Measurements from ENCODE around the gene NMNAT2. TPM values are rescaled to one million over a fixed set of nuclear protein-coding genes. Genes with fewer than 3 reads are reported as not detected.

The NMNAT2 gene
- total RNA-seq, 3 donors from 2014 or later, result 0.29 to 2.4 (median 1.6) TPM

DNA sequence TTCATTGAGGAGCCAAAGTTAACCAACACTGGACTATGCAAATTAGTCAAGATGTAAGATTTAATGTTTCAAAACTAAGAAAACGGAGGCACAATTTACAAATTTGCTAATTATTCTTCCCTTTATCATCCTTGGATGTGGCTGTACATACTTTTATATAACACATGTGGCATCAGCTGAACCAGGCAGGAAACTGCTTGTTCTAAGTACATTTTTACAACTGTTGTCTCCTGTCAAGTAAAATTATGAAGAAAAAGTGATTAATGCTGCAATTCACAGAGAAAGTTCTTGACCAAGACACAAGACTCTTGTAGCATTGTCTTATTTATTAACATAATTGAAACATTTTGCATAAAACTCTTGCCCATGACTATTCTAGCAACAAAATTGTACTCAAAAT is 170.2 kb downstream of the NMNAT2 start:
- no peaks in the 10 kb centered on the region for H3K4me1 ChIP-seq
- TF ChIP-seq POLR2AphosphoS5 (IDR thresholded peaks at IDR 0.05) (no peak), POLR2A (IDR thresholded peaks at IDR 0.05) (no peak)
- TF ChIP-seq, protein P1, sequence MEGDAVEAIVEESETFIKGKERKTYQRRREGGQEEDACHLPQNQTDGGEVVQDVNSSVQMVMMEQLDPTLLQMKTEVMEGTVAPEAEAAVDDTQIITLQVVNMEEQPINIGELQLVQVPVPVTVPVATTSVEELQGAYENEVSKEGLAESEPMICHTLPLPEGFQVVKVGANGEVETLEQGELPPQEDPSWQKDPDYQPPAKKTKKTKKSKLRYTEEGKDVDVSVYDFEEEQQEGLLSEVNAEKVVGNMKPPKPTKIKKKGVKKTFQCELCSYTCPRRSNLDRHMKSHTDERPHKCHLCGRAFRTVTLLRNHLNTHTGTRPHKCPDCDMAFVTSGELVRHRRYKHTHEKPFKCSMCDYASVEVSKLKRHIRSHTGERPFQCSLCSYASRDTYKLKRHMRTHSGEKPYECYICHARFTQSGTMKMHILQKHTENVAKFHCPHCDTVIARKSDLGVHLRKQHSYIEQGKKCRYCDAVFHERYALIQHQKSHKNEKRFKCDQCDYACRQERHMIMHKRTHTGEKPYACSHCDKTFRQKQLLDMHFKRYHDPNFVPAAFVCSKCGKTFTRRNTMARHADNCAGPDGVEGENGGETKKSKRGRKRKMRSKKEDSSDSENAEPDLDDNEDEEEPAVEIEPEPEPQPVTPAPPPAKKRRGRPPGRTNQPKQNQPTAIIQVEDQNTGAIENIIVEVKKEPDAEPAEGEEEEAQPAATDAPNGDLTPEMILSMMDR (IDR thresholded peaks at IDR 0.05), result no peak
- H3K36me3 ChIP-seq, result no peaks in the 10 kb centered on the region
- DNase-seq (ENCODE audit: low spot score in 2 of 2), result no peak
- intact Hi-C loops (cut with DNase I; ENCODE audit: low total_unique reads), result no loop called here
- no peaks in the 10 kb centered on the region for H3K27me3 ChIP-seq
- no peak overlapping the region for H3K27ac ChIP-seq
- H3K4me3 ChIP-seq, result no peak overlapping the region
- H3K9me3 ChIP-seq, result no peaks in the 10 kb centered on the region

- Histone ChIP-seq H3K27me3 (no peaks in the 10 kb centered on the region), H3K4me1 (no peaks in the 10 kb centered on the region), H3K36me3 (no peaks in the 10 kb centered on the region), H3K9me3 (no peaks in the 10 kb centered on the region), H3K27ac (no peak overlapping the region), H3K4me3 (no peak overlapping the region)
- TF ChIP-seq POLR2AphosphoS5 (IDR thresholded peaks at IDR 0.05) (no peak), POLR2A (IDR thresholded peaks at IDR 0.05) (no peak)
- TF ChIP-seq, protein P1 (IDR thresholded peaks at IDR 0.05), result no peak
- no peak for DNase-seq (ENCODE audit: low spot score in 2 of 2)
- intact Hi-C loops (cut with DNase I; ENCODE audit: low total_unique reads), result no loop called here
Observed at GRCh38 chr1:183247484-183247883, 170.7 kb downstream of the NMNAT2 start.

GRCh38 chr1:183247066-183247465 is 171.1 kb downstream of the NMNAT2 start:
- Histone ChIP-seq H3K9me3 (no peaks in the 10 kb centered on the region), H3K36me3 (no peaks in the 10 kb centered on the region), H3K4me3 (no peak overlapping the region), H3K27me3 (no peaks in the 10 kb centered on the region), H3K4me1 (no peaks in the 10 kb centered on the region), H3K27ac (no peak overlapping the region)
- no peak for DNase-seq (ENCODE audit: low spot score in 2 of 2)
- no peak for TF ChIP-seq POLR2A (IDR thresholded peaks at IDR 0.05)
- no peak for TF ChIP-seq POLR2AphosphoS5 (IDR thresholded peaks at IDR 0.05)
- TF ChIP-seq, protein P1 (IDR thresholded peaks at IDR 0.05), result no peak
- intact Hi-C loops (cut with DNase I; ENCODE audit: low total_unique reads), result no loop called here

DNA sequence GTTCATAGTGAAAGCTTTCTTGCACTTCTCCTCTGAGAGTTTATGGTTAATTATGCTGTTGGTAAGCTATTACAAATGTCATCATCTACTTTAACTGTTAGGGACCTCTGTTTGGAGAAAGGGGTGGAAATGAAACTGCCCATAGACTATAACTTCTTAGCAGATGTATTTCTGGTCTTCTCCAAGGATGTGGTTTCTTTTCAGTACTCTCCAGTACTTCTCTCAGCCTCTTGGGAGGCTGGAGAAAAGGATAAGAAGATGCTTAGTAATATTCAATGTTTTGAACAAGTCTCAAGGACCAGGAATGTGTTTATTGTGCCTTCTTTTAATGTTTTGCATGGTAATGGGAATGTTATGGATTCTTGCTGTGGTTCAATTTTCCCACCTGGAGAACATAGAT is 171.7 kb downstream of the NMNAT2 start:
- Histone ChIP-seq H3K27ac (no peak overlapping the region), H3K9me3 (no peaks in the 10 kb centered on the region), H3K36me3 (no peaks in the 10 kb centered on the region), H3K4me3 (no peak overlapping the region), H3K4me1 (no peaks in the 10 kb centered on the region), H3K27me3 (no peaks in the 10 kb centered on the region)
- DNase-seq (ENCODE audit: low spot score in 2 of 2), result no peak
- intact Hi-C loops (cut with DNase I; ENCODE audit: low total_unique reads), result no loop called here
- TF ChIP-seq, protein P1 (IDR thresholded peaks at IDR 0.05), result no peak
- TF ChIP-seq POLR2A (IDR thresholded peaks at IDR 0.05) (no peak), POLR2AphosphoS5 (IDR thresholded peaks at IDR 0.05) (no peak)

DNA sequence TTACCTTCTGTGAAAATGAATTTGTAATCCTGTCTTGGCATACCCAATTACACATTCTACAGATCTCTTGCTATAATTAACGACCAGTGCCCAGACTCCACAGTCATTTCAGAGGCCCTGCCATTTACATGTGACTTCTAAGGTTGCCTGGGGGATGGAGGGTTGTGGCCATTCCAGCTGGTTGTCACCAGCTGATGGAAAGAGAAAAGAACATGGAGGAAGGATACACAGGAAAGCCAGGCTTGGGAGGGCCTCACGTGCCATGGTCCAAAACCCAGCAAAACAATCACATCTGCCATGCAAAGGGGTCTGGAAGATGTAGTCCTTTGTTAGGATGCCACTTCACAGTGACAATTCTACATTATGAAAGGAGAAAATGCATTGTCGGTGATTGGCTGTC is 172.8 kb downstream of the NMNAT2 start:
- DNase-seq (ENCODE audit: low spot score in 2 of 2), result no peak
- H3K9me3 ChIP-seq, result no peaks in the 10 kb centered on the region
- no peaks in the 10 kb centered on the region for H3K36me3 ChIP-seq
- no peak overlapping the region for H3K4me3 ChIP-seq
- H3K4me1 ChIP-seq, result no peaks in the 10 kb centered on the region
- intact Hi-C loops (cut with DNase I; ENCODE audit: low total_unique reads), result no loop called here
- H3K27ac ChIP-seq, result peak overlapping the region in 1 of 2 donors; percentile 16
- TF ChIP-seq POLR2AphosphoS5 (IDR thresholded peaks at IDR 0.05), result no peak
- TF ChIP-seq, protein P1 (IDR thresholded peaks at IDR 0.05), result no peak
- no peak for TF ChIP-seq POLR2A (IDR thresholded peaks at IDR 0.05)
- H3K27me3 ChIP-seq, result no peaks in the 10 kb centered on the region
